IPS DF 6.9 (cell line): ENCODE measurements around the gene TANC2.
"Not testable (repeated sequence)": the region's sequence is repeated elsewhere in the genome, so short reads cannot be mapped to it uniquely, and the experiment has no call there.

Experiments used
- DNase-seq: peaks from one replicate; pipeline ENCODE4 v3.0.0-alpha.2; 2013; ENCODE audit warnings: low read depth, low spot score
- H3K27ac ChIP-seq: one replicate; pipeline ENCODE4 v1.5.1; 2013; ENCODE audit warnings: low read length, control low read depth
- H3K27me3 ChIP-seq: 2 replicates; pipeline ENCODE4 v1.6.1; 2013; ENCODE audit warnings: mild to moderate bottlenecking, low read length; ENCODE audit not compliant: control insufficient read depth, insufficient read depth
- H3K36me3 ChIP-seq: 2 replicates; pipeline ENCODE4 v1.6.1; 2013; ENCODE audit warnings: low read length; ENCODE audit not compliant: control insufficient read depth, insufficient read depth
- H3K4me1 ChIP-seq: 2 replicates; pipeline ENCODE4 v1.6.1; 2013; ENCODE audit warnings: low read length; ENCODE audit not compliant: control insufficient read depth, insufficient read depth
- H3K4me3 ChIP-seq: 2 replicates; pipeline ENCODE4 v1.5.1; 2013; ENCODE audit warnings: mild to moderate bottlenecking, low read length
- H3K9me3 ChIP-seq: 2 replicates; pipeline ENCODE4 v1.6.1; 2013; ENCODE audit warnings: low read length, inconsistent platforms; ENCODE audit not compliant: control insufficient read depth, insufficient read depth
- WGBS: extraction: QIAGEN DNeasy Blood & Tissue Kit; methylation state at CpG from one replicate; pipeline ENCODE4 v1.1.7; 2013; ENCODE audit warnings: mixed read lengths, missing lambda C conversion rate; ENCODE audit not compliant: insufficient read length, insufficient coverage; 5-methylcytosine and 5-hydroxymethylcytosine counted together

Gene TANC2

DNA sequence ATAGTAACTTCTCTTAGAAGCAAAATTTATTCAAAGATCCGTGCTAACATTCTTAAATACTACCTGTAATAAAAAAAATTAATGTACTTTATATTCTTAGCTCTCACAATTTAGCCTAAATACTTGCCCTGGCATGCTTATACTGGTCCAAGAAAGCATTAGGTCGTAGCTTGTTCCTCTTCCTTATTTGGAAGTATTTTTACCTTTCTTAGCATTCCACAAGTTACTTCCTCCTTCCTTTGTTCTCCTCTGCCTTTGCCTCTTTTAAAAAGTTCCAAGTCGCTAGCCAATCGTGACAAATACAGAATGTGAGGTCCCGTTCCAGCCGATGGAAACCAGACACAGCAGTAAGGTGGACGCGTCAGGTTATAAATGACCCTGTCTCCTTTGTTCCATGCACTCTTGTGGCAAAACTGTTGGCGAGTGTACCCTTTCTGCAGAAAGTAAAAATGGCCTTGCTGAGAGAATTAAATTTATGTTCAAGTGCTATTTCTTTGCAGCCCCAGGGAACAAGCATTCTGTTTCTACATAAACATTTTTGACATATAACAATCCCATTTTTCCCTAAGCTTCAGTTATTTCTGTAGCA, 10.7 kb downstream of the TANC2 start:
- WGBS: no CpG with 5 or more reads among the region's 9 CpGs
- H3K27ac ChIP-seq, H3K4me3 ChIP-seq, H3K9me3 ChIP-seq, H3K4me1 ChIP-seq, H3K36me3 ChIP-seq, DNase-seq, H3K27me3 ChIP-seq: not testable (repeated sequence)

DNA sequence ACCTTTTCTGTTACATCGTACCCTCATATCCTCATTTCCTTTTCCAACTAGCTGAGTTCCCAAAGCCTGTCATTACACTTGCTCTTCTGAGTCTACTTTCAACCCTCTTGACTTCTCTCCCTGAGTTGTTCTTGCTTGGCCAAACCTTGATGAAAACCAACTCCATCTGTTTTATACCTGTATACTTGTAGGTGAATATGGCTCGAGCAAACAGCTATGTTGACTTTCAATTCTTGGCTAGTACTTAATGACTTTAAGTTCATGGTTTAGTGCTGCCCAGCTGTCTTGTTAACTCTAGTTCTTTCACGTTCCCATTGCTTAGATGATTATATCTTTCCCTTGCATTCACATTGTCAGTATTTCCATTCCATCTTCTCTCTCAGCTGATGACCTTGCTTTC, 14.8 kb downstream of the TANC2 start:
- no peak overlapping the region for H3K4me3 ChIP-seq
- no peak for DNase-seq
- H3K27ac ChIP-seq: no peak overlapping the region
- WGBS: no CpG with 5 or more reads among the region's 3 CpGs
- peaks cover 6% of the 10 kb centered on the region; the same call in 1 of the 2 replicates for H3K27me3 ChIP-seq
- no peaks in the 10 kb centered on the region; the same call in 1 of the 2 replicates for H3K9me3 ChIP-seq
- H3K4me1 ChIP-seq: no peaks in the 10 kb centered on the region; the same call in 1 of the 2 replicates
- H3K36me3 ChIP-seq: no peaks in the 10 kb centered on the region

DNA sequence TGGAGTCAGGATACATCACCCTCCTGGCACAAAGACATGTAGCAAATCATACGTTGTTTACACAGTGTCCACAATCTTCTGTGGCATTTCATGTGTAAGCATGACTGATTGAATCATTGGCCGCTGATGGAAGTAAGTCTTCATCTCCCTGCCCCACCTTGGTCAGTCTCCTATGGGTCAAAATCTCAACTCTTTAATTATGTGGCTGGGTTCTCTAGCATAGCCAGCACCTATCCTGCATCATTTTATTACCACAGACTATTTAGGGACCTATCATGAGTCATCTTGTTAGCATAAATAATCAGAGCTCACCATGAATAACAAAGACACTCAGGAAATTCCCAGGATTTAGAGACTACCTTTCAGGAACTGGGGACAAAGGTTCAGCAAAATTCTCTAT, 15.9 kb downstream of the TANC2 start:
- no peaks in the 10 kb centered on the region for H3K36me3 ChIP-seq
- no peak overlapping the region for H3K27ac ChIP-seq
- WGBS: no CpG with 5 or more reads among the region's 2 CpGs

DNA sequence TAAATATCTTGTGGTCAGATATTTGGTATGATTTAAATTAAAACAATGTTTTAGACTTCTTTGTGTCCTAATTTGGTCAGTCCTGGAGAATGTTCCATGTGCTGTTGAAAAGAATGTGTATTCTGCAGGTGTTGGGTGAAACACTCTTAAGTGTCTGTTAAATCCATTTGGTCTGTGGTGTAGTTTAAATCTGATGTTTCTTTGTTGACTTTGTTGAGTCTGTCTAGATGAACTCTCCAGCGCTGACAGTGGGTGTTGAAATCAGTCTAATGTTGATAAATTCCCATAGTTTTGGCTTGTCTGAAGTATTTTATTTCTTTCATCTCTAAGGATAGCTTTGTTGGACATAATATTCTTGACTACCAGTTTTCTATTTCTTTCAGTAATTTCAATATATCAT, 18.8 kb downstream of the TANC2 start:
- Histone ChIP-seq H3K9me3 (no peaks in the 10 kb centered on the region), H3K27ac (no peak overlapping the region), H3K4me1 (no peaks in the 10 kb centered on the region), H3K4me3 (no peak overlapping the region), H3K27me3 (peaks cover 6% of the 10 kb centered on the region; the same call in 1 of the 2 replicates), H3K36me3 (no peaks in the 10 kb centered on the region)
- DNase-seq: no peak
- WGBS: no CpG with 5 or more reads among the region's 1 CpG

More for the DNA sequence above, 15.9 kb downstream of the TANC2 start:
- no peaks in the 10 kb centered on the region; the same call in 1 of the 2 replicates for H3K9me3 ChIP-seq
- no peak overlapping the region for H3K4me3 ChIP-seq
- DNase-seq: no peak
- H3K4me1 ChIP-seq: no peaks in the 10 kb centered on the region; the same call in 1 of the 2 replicates
- peaks cover 6% of the 10 kb centered on the region; the same call in 1 of the 2 replicates for H3K27me3 ChIP-seq

DNA sequence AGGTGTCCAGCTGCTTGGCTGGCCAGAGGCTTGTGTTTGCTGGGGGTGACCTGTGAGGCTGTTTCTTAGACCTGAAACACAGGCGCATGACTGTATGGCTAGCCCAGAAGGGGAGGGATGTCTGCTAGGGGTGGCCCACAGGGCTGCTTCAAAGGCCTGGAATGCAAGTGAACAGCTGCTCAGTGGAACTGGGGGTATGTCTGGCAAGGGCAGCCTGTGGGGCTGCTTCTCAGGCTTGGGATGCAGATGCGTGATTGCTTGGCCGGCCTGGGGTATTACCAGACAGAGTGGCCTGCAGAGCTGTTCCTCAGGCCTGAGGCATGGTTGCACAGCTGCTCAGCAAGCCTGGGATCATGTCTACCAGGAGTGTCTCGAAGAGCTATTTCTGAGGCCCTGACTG, 20.5 kb downstream of the TANC2 start:
- H3K4me3 ChIP-seq: no peak overlapping the region
- no peak for DNase-seq
- no CpG with 5 or more reads among the region's 4 CpGs for WGBS
- no peaks in the 10 kb centered on the region for H3K9me3 ChIP-seq
- no peaks in the 10 kb centered on the region for H3K4me1 ChIP-seq
- H3K27ac ChIP-seq: no peak overlapping the region
- peaks cover 3% of the 10 kb centered on the region; the same call in 1 of the 2 replicates for H3K27me3 ChIP-seq
- no peaks in the 10 kb centered on the region for H3K36me3 ChIP-seq

DNA sequence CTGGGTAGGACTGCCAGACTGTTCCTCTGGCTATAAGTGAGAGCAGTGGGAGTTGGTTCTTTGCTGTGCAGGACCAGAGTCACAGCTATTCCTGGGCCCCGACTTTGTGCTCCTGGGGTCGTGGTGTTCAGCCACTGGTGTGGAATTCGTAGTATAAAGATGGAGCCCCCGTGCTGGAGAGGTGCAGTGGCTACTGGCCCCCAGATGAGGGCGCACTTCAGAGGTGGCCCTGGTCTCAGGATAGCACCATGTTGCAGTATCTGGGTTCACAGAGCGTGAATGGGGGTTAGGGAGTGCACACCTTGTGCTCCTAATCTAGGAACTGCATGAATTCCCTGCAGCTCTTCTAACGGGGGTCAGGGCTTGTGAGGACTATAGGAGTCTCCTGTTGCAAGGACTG, 21.1 kb downstream of the TANC2 start:
- no peaks in the 10 kb centered on the region for H3K9me3 ChIP-seq
- H3K27ac ChIP-seq: no peak overlapping the region
- H3K4me1 ChIP-seq: no peaks in the 10 kb centered on the region
- WGBS: no CpG with 5 or more reads among the region's 7 CpGs
- no peak for DNase-seq
- H3K4me3 ChIP-seq: no peak overlapping the region
- H3K27me3 ChIP-seq: no peaks in the 10 kb centered on the region
- H3K36me3 ChIP-seq: no peaks in the 10 kb centered on the region

DNA sequence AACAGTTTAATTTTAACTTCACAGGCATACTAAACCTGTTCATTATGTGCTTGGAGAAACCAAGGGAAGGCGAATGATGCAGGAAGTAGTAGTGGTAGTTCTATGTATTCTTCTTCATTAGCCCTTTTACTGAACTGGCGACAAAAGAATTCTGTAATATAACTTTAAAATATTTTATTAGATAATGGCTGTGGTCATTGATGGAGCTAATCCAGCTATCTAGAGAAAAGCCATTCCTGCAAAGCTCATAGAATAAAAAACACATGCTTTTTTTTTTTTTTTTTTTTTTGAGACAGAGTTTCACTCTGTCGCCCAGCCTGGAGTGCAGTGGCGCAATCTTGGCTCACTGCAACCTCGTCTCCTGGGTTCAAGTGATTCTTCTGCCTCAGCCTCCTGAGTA, 23.5 kb downstream of the TANC2 start:
- Histone ChIP-seq H3K4me1 (no peaks in the 10 kb centered on the region), H3K4me3 (no peak overlapping the region), H3K27me3 (no peaks in the 10 kb centered on the region), H3K36me3 (no peaks in the 10 kb centered on the region), H3K9me3 (no peaks in the 10 kb centered on the region), H3K27ac (no peak overlapping the region)
- WGBS: no CpG with 5 or more reads among the region's 5 CpGs
- no peak for DNase-seq

DNA sequence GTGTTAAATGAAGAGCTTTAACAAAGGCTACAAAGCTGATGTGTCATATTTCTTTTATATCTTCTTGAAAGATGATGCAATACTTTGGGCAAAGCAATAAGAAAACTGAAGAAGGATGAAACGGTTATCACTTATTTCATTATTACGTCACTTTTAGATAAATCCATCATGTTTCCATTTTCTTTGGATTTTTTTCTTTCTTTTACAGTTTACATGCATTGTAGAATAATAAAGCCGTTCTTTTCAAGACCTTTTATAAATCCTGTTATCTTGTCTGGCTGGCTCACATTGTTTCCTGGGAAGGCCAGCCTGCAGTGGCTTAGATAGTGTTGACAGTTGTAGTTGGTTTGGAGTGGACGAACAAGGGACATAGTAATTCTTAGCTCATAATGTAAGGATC, 28.9 kb downstream of the TANC2 start:
- Histone ChIP-seq H3K4me1 (no peaks in the 10 kb centered on the region), H3K27ac (no peak overlapping the region), H3K9me3 (no peaks in the 10 kb centered on the region), H3K36me3 (no peaks in the 10 kb centered on the region), H3K4me3 (no peak overlapping the region), H3K27me3 (no peaks in the 10 kb centered on the region)
- DNase-seq: no peak
- no CpG with 5 or more reads among the region's 4 CpGs for WGBS

DNA sequence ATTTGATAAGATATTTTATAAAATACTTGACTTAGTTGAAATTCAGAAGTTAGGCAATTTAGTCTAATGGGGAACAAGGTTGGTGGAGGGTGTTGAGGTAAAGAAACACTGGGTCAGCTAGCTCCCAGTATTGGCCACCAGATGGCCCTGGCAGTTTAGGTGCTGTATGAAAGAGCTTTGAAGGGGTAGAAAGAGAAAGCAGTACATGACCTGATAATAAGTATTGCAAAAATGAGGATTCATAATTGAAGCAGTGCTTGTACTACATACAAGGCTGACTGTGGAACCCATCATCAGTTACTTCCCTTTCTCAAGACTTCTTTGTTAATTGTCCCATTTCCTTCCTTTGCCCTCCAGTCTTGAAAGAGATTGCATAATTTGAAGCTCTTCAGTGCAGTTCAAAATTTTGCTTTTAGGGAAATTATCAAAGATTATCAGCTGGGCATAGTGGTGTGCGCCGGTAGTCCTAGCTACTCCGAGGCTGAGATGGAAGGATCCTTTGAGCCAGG, 29.4 kb downstream of the TANC2 start:
- WGBS: no CpG with 5 or more reads among the region's 3 CpGs
- DNase-seq: no peak

DNA sequence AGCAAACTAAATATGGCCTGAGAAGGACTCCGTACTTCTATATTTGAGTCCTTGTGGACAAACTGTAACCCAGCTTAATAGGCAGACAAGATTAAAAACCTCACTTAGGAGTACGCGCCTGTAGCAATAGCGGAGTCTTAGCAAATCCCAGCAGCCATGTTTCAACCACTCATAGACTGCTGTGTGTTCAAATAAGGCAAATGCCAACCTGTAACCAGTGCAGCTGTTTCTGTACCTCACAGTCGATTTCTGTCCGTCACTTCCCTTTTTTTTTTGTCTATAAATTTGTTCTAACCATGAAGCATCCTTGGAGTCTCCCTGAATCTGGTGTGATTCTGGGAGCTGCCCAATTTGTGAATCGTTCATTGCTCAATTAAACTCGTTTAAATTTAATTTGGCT, 30.2 kb downstream of the TANC2 start:
- H3K27me3 ChIP-seq: no peaks in the 10 kb centered on the region
- H3K36me3 ChIP-seq: no peaks in the 10 kb centered on the region
- H3K4me3 ChIP-seq: no peak overlapping the region
- H3K27ac ChIP-seq: no peak overlapping the region
- no peak for DNase-seq
- H3K4me1 ChIP-seq: no peaks in the 10 kb centered on the region
- no peaks in the 10 kb centered on the region for H3K9me3 ChIP-seq
- WGBS: no CpG with 5 or more reads among the region's 8 CpGs

More for the DNA sequence above, 29.4 kb downstream of the TANC2 start:
- Histone ChIP-seq H3K36me3 (no peaks in the 10 kb centered on the region), H3K27ac (no peak overlapping the region), H3K4me1 (no peaks in the 10 kb centered on the region), H3K27me3 (no peaks in the 10 kb centered on the region), H3K4me3 (no peak overlapping the region), H3K9me3 (no peaks in the 10 kb centered on the region)

DNA sequence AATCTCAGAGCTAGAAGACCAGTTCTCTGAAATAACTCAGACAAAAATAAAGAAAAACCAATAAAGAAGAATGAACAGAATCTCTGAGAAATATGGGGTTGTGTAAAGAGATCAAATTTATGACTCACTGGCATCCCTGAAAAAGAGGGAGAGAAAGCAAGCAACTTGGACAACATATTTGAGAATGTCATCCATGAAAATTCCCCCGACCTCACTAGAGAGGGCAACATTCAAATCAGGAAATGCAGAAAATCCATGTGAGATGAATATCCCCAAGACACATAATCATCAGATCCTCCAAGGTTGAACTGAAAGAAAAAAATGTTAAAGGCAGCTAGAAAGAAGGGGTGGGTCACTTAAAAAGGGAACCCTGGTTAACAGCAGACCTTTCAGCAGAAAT, 32.1 kb downstream of the TANC2 start:
- Histone ChIP-seq H3K36me3 (no peaks in the 10 kb centered on the region), H3K27me3 (no peaks in the 10 kb centered on the region), H3K4me1 (no peaks in the 10 kb centered on the region), H3K27ac (no peak overlapping the region), H3K4me3 (no peak overlapping the region), H3K9me3 (no peaks in the 10 kb centered on the region)
- WGBS: no CpG with 5 or more reads among the region's 1 CpG
- DNase-seq: no peak
